Stimulated activated CD4-positive, alpha-beta T cell treated with anti-CD3 and anti-CD28 coated beads, Interleukin-4, amount 100 ng/mL, for 48 hours (primary cell): ENCODE data around the gene MYNN.

Experiments
- DNase-seq, 2 donors: peaks; one replicate each; pipeline ENCODE4 v3.0.0-alpha.2; 2020; ENCODE audit warnings: low read depth in 2 of 2

The MYNN gene

DNA sequence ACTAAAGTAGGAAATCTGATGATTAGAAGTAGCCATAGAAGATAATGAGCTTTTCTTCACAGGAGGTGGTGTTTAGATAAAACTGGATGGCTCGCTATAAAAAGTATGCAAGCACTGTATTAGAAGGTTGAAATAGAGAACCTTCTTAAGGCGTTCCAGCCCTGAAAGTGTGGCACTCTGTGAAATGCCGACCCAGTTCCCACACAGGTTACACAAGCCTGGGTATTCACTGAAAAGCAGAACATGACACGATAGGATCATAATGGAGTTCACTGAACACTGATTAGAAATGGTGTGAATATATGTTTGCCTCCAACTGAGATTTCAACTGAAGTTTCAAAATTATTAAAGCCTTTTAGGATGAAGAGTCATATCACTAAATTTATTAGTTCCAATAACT, 54.5 kb downstream of the MYNN start:
- no peak for DNase-seq

DNA sequence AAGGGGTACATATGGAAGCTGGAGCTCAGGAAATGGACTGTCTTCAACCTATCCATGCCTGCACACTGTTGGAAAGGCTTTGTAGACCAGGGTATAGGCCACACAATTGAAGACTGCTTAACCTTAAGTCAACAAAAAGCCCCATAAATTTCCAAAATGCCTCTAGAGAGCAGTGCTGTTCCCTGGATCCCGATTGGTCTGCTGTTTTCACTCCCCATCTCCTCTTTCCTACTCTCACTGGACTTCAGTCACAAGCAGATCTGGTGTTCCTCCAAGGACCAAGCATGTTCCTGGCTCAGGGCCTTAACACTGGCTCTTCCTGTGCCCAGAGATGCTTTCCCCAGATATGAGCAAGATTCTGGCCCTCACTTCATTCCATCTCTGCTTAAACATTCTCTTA, 62.3 kb downstream of the MYNN start:
- no peak for DNase-seq

DNA sequence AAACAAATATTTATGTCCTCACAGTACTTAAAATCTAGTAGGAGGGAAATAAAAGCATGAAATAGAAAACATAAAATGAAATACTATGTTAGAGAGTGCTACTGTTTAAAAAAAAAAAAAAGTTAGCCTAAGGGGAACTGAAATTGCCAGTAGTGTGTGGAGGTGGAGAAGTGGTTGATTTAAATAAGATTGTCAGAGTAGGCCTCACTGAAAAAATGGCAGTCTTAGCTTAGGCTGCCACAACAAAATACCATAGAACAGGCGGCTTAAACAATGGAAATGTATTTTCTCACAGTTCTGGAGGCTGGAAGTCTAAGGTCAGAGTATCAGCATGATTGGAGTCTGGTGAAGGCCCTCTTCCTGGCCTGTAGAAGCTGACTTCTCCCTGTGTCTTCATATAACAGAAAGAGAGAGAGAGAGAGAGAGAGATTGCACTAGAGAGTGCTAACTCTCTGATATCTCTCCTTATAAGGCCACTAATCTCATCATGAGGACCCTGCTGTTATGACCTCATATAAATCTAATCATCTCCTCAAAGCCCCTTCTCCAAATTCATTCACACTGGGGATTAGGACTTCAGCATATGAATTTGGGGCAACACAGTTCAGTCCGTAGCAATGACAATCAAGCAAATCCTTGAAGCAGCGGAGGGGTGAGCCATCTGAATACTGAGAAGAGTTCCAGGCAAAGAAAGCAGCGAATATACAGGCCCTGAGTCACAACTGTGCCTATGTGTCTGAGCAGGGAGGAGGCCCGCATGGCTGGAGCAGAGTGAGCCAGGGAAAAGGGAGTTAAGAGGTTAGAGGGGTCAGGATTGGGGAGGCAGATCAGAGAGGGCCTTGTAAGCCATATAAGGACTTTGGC, 63.1 kb downstream of the MYNN start:
- no peak for DNase-seq

DNA sequence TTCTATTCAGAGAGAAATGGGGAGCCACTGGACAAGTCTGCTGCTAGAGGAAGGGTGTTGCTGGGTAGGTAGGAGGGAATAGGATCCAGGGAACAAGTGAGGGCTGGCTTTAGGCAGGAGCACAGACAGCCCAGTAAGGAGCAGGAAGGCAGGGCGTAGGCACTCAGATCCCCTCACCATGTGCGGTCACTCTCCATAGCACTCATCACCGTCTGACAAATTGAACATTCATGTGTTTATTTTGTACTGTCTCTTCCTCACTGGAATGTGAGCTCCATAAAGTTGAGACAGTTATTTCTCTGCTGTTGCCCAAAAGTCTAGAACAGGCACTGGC, 63.7 kb downstream of the MYNN start:
- no peak for DNase-seq

DNA sequence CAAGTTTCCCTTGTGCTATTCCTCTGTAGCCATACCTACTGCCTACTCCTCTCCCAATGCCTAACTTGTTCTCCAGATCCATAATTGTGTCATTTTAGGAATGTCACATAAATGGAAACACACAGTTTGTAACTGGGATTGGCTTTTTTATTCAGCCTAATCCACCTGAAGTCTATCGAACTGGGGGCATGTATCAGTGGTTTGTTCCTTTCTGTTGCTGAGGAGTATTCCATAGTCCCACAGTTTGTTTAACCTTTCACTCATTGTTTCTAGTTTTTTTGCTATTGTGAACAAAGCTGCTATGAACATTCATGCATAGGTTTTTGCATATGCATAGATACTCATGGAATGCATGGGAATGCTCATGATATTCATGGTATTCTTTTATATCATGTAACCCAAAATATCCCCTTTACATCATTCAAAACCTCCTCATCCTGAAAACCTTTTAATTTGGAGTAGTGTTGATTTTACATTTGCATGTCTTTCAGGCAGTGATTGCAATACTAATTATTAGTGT, 65.4 kb downstream of the MYNN start:
- no peak for DNase-seq
